T-helper 1 cell (primary cell): ENCODE measurements around the gene SND1.

ENCODE experiments used
- DNase-seq, 5 donors: peaks; one replicate each; pipeline ENCODE4 v3.0.0-alpha.2; 2012 to 2020

The SND1 gene

DNA sequence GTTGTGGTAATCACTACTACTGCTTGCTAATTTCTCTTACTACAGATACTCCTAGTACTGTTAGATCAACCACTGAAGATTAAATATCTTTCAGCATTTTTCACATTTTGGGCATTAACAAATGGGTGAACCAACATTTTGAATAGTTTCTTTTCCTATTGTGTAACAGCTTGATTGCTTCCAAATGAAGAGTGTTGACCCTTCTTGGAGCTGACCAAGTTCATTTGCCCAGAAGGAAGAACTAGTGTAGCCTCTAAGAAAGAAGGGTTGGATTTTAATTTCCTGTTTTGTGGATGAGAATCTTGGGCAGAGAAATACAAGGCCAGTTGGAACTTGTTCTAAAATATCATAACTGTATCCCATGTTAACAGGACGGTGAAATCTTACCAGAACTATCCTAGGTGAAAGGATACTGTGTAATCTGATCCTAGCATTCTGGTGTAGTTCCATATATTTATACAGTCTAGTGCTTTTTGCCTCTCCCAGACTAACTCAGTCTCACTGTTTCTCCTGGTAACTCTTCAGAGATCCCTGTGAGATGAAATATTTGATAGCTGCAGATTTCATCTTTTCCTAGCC, 37.3 kb downstream of the SND1 start:
- no peak for DNase-seq

GRCh38 chr7:127690337-127690736, 38.3 kb downstream of the SND1 start:
- no peak for DNase-seq

GRCh38 chr7:127690806-127691205, 38.8 kb downstream of the SND1 start:
- no peak for DNase-seq

DNA sequence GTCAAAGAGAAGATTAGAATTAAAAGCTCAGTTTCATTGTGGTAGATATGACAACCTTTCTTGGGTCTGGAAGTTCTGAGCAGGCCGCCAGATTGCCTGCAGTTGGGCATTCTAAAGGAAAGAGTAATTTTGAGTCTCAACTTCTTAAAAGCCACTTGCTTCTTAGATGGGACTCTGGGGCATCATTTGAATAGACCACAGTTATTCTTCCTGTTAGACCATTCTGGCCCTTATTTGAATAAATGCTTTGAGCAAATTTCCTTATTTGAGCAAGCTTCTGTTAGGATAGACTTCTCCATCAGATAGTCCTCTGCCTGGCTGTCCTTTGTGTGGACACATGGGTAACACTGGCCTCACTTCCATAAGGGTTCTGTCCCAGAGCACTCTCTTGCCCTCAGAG, 40.2 kb downstream of the SND1 start:
- no peak for DNase-seq

DNA sequence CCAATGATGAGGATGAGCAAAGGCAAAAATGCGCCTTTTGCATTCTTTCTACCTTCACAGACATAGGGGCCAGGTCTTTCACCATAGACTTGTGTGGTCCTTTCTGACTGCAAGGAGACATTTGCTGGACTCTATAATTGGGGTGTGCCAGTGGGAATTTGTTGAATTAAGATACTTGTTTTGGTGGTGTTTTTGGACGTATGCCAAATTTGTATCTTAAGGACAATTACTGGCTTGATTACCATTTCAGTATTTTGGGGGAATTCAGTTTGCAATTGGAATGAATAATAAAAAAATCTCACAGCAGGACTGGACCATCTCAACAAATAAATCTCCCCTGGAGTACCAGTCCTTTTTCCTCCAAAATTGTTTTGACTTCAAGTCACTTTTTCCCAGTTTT, 47.9 kb downstream of the SND1 start:
- DNase-seq: no peak

DNA sequence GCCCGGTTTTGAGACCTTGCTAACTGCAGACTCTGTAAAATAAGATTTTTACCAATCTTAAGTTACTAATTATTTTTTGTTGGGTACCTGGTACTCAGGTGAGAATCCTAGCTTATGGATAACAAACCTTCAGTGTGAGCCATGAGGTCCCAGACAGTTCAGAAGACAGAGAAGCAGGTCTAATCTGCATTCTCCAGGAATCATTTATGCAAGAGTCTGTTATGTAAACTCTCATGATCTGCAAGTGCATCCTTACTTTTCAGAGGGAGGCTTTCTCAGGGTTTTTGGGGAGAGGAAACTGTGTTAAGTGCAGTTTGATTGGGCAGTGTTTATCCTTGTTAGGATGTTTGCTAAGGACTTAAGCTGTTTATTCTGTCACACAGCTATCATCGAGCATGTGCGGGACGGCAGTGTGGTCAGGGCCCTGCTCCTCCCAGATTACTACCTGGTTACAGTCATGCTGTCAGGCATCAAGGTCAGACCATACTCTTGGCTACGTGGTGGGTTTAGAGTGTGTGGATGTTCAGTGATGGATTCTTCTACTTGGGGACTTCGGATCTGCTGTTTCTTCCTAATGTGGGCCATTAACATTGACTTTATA, 50.2 kb downstream of the SND1 start:
- no peak for DNase-seq

- DNase-seq: no peak
Observed at GRCh38 chr7:127702938-127703337, 50.9 kb downstream of the SND1 start.

DNA sequence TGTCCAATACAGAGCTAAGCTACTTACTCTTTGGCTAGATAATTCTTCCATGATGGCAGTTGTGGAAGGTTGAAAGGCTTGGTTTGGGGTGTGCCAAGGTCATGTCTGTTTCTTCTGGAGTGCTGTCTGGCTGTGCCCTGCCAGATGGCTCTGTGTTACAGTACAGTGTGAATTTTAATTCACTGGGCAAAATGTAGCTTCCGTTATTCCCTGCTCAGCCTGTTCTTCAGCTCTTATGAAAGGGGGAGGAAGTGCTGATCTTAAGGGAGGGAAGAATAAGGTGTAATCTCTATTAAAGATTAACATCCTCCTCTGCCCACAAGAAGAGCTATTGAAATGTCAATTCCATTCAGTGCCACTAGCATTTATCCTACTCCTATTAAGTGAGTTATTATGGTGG, 52.2 kb downstream of the SND1 start:
- DNase-seq: no peak

DNA sequence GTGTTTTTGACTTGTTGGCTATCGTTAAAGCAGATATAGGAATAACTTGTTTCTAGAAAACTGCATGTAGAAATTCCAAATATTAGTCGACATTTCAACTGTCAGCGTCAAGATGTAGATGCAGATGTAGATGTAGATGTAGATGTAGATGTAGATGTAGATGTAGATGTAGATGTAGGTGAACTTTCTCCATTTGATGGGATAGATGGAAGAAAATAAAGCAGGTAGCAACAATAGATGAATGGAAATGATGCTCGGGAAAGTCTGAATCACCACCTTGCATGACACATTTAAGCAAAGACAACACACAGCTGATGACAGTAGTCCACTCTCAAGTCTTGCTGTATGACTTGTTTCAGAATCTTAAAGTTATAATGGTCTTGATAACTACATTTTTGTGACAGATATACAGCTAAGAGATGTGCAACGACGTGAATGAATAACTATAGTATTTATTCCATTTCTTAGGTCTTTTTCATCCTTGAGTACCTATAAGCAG, 53.5 kb downstream of the SND1 start:
- DNase-seq: no peak

DNA sequence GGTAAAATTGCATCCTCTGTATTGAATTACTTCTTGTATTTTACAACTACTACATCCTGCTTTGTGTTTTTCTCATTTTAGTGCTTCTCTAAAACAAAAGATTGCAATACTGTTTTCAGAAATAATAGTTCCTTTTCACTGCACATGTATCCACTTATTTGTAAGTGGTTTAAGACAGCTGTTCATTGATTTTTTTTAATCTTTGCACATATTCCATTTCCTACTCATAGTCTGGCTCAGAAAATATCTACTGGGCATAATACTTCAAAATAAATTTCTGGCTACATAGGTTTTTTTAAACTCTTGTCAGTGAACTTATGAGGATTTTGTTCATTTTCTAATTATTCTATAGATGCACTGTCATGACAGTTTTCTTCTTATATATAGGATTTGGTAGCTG, 54.8 kb downstream of the SND1 start:
- DNase-seq: no peak

GRCh38 chr7:127708201-127708600, 56.2 kb downstream of the SND1 start:
- DNase-seq: no peak

DNA sequence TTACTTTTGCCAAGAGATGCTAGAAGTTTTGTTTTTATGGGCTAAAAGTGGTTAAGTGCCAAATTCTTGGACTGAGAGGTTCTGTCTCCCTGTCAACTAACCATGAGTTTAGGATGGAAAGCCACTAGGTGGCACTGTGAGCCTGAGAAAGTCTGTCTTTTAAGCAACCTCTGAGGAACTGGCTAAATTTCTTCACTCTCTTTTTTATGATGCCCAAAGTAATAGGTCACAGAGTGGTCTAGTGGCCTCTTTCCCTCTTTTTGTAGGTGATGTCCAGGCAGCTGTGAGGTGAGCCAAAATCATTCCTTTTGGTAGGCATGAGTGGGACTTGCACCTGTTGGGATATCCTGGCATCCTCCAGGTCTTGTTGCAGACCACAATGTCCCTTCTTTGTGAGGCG, 56.8 kb downstream of the SND1 start:
- DNase-seq: peak; percentile 13 to 67 (median 50)

DNA sequence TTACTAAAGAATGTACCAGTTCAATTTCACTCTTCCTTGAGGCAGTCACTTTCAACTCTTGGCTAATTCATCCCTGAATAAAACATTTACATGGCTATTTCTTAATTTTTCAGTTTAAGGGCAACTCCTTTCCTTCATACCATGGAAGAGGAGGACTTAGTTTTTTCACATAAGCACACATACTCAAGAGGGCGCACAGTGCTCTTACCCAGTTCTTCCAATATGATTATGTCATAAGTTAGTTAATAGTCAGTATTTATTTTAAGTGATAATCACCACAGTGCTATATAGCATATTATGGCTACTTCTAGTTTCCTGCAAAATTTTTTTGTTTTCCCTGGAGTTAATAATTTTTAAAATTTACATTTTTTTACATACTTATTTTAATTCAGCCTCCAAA, 58.6 kb downstream of the SND1 start:
- DNase-seq: no peak

GRCh38 chr7:127711872-127712271, 59.9 kb downstream of the SND1 start:
- no peak for DNase-seq

GRCh38 chr7:127713006-127713405, 61.0 kb downstream of the SND1 start:
- DNase-seq: no peak

DNA sequence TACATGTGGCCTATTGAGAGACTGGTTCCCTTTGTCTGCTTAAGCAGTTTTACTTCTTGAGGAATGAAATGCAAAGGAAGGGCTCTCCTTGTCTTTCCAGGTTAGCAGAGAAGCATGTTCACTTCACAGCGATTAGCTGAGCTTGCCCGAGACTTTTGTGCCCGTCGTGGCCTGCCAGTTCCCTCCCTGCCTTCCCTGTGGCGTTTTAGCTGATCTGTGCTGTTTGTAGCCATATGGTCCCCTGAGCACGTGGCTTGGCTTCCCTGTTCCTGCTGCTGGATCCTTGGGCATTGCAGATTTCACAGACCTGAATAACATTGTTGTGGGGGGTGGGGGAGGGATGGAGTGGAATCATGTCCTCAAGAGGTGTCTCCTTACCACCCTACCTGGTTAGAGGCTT, 61.8 kb downstream of the SND1 start:
- no peak for DNase-seq

GRCh38 chr7:127715272-127715671, 63.3 kb downstream of the SND1 start:
- DNase-seq: no peak

GRCh38 chr7:127715901-127716300, 63.9 kb downstream of the SND1 start:
- DNase-seq: no peak

- DNase-seq: peak in 1 of 5 donors; percentile 4
Observed at GRCh38 chr7:127717502-127718339, 65.7 kb downstream of the SND1 start.

DNA sequence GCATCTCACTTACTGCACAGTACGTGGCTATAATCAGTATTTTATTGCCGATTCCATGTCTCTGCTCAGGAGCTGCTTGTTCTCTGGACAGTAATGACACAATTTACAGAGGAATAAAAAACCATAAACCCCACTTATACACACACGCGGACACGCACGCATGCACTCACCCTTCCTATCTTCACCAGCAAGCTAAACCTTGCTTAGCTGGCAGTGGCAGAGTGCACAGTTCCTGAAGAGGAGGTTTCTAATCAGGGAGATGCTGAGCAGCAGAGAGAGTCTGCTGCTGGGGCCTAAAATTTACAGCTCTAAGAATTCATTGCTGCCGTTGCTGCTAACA, 66.3 kb downstream of the SND1 start:
- no peak for DNase-seq

GRCh38 chr7:127726476-127726875, 74.5 kb downstream of the SND1 start:
- no peak for DNase-seq

GRCh38 chr7:127730658-127731276, 78.8 kb downstream of the SND1 start:
- DNase-seq: no peak

- no peak for DNase-seq
Observed at GRCh38 chr7:127731431-127732080, 79.6 kb downstream of the SND1 start.
